ENCODE results near the gene ZFAND3.

- TF ChIP-seq CTCF (conservative IDR thresholded peaks at IDR 0.05; ENCODE audit: low read length): no peak
- TF ChIP-seq EZH2phosphoT487 (IDR thresholded peaks at IDR 0.05; ENCODE audit: borderline replicate concordance, low read depth, low read length): no peak
These were observed 322.2 kb downstream of the ZFAND3 start for GRCh38 chr6:38141716-38142115.

All from OCI-LY7 (cell line).